SHP77 (cell line): Measurements from ENCODE around the gene ARV1.
"Not testable (repeated sequence)": the region's sequence is repeated elsewhere in the genome, so short reads cannot be mapped to it uniquely, and the experiment has no call there.

Experiments used
- DNase-seq, 2 experiments: peaks; one replicate each; lab custom pipeline; 2025; lab: John Stamatoyannopoulos, UW

Gene ARV1

GRCh38 chr1:231019711-231020110 lies 40.8 kb downstream of the ARV1 start:
- no peak for DNase-seq

GRCh38 chr1:231020139-231020601 lies 41.3 kb downstream of the ARV1 start:
- no peak for DNase-seq

- DNase-seq: no peak
Measured at GRCh38 chr1:231020816-231021215, 41.9 kb downstream of the ARV1 start.

- DNase-seq: no peak
Measured at GRCh38 chr1:231021540-231022031, 42.7 kb downstream of the ARV1 start.

GRCh38 chr1:231022543-231022942 lies 43.6 kb downstream of the ARV1 start:
- not testable (repeated sequence) for DNase-seq

GRCh38 chr1:231023150-231023549 lies 44.3 kb downstream of the ARV1 start:
- no peak for DNase-seq

- DNase-seq: no peak
Measured at GRCh38 chr1:231026576-231026975, 47.7 kb downstream of the ARV1 start.

- no peak for DNase-seq
Measured at GRCh38 chr1:231027136-231027925, 48.4 kb downstream of the ARV1 start.

GRCh38 chr1:231027971-231028370 lies 49.1 kb downstream of the ARV1 start:
- DNase-seq: no peak

GRCh38 chr1:231028682-231029081 lies 49.8 kb downstream of the ARV1 start:
- DNase-seq: no peak

GRCh38 chr1:231029247-231029646 lies 50.4 kb downstream of the ARV1 start:
- DNase-seq: not testable (repeated sequence)

- DNase-seq: no peak
Measured at GRCh38 chr1:231029841-231030240, 50.9 kb downstream of the ARV1 start.

- no peak for DNase-seq
Measured at GRCh38 chr1:231032963-231033362, 54.1 kb downstream of the ARV1 start.

GRCh38 chr1:231035799-231036198 lies 56.9 kb downstream of the ARV1 start:
- DNase-seq: no peak

- DNase-seq: no peak
Measured at GRCh38 chr1:231036416-231036815, 57.5 kb downstream of the ARV1 start.

GRCh38 chr1:231037585-231038517 lies 59.0 kb downstream of the ARV1 start:
- no peak for DNase-seq

- DNase-seq: peak in 1 of 2 experiments; percentile 32
Measured at GRCh38 chr1:231039161-231040018, 60.5 kb downstream of the ARV1 start.

- DNase-seq: peak; percentile 16 to 35
Measured at GRCh38 chr1:231040019-231040799, 61.3 kb downstream of the ARV1 start, which contains the start of gene FAM89A. FAM89A (minus strand) TSS chr1:231040254; CDS start chr1:231040211, 43 bp downstream.

GRCh38 chr1:231040800-231041718 lies 62.2 kb downstream of the ARV1 start:
- DNase-seq: no peak
